GM18951 (cell line): ENCODE measurements around the gene E2F7.

Experiments
- POLR2A ChIP-seq: IDR thresholded peaks from 4 replicates; pipeline ENCODE4 v1.6.1; 2011; ENCODE audit warnings: mild to moderate bottlenecking; ENCODE audit not compliant: insufficient read length, insufficient read depth; ENCODE audit errors: extremely low read depth
- in situ Hi-C: fragments of 300-500 bp; cut with MboI; formaldehyde crosslinking; loops from one replicate; pipeline ENCODE4 v1.12.0; 2022; ENCODE audit warnings: low sequenced_read_pairs, mixed read lengths, inconsistent platforms; ENCODE audit not compliant: unreplicated experiment

E2F7 gene

DNA sequence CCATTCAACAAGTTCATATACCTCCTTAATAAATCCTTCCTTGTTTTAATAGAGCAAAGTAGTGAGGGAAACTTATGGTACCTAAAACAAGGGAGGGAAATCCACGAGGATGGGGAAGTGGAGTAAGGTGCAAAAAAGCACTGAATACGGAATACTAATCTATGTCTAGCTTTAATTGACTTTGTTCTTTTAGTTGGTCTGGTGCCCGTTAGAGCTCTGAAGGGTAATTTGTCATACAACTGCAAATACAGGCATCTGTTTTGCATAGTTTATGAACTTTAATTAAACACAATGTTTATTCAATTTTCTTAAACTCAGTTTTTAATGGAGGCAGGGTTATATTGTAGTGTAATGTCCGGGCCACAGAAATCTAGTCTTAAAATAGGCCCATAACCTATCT lies 67.0 kb downstream of the E2F7 start:
- in situ Hi-C loops = no loop called here
- no peak for TF ChIP-seq POLR2A

- in situ Hi-C loops = no loop called here
- no peak for TF ChIP-seq POLR2A
These were observed 68.2 kb downstream of the E2F7 start for GRCh38 chr12:76997011-76997780.

GRCh38 chr12:76990716-76991115 lies 74.7 kb downstream of the E2F7 start:
- in situ Hi-C loops = no loop called here
- TF ChIP-seq POLR2A = no peak

- in situ Hi-C loops = no loop called here
- no peak for TF ChIP-seq POLR2A
These were observed 80.8 kb downstream of the E2F7 start for GRCh38 chr12:76984566-76984965.

DNA sequence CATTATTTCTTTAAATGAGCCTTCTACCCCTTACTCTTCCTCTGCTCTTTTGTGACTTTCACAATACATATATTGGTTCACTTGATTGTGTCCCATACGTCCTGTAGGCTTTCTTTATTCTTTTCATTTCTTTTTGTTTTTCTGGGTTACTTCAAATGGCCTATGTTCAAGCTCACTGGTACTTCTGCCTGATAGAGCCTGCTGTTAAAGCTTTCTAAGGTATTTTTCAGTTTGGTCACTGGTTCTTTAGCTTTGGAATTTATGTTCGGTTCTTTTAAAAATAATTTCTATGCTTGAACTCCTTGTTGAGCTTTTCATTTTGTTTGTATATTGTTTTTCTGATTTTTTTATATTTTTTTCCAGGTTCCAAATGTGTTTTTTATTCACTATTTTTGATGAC lies 81.9 kb downstream of the E2F7 start:
- in situ Hi-C loops = no loop called here
- no peak for TF ChIP-seq POLR2A

DNA sequence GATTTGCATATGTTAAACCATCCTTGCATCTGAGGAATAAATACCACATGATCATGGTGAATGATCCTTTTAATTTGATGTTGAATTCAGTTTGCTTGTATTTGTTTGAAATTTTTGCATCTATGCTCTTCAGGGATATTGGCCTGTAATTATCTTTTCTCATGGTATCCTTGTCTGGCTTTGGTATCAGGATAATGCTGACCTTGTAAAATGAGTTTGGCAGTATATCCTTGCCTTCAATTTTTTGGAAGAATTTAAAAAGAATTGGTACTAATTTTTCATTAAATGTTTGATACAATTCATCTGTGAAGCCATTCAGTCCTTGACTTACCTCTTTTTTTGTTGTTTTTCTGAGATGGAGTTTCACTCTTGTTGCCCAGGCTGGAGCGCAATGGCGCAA lies 85.2 kb downstream of the E2F7 start:
- in situ Hi-C loops = no loop called here
- TF ChIP-seq POLR2A = no peak

DNA sequence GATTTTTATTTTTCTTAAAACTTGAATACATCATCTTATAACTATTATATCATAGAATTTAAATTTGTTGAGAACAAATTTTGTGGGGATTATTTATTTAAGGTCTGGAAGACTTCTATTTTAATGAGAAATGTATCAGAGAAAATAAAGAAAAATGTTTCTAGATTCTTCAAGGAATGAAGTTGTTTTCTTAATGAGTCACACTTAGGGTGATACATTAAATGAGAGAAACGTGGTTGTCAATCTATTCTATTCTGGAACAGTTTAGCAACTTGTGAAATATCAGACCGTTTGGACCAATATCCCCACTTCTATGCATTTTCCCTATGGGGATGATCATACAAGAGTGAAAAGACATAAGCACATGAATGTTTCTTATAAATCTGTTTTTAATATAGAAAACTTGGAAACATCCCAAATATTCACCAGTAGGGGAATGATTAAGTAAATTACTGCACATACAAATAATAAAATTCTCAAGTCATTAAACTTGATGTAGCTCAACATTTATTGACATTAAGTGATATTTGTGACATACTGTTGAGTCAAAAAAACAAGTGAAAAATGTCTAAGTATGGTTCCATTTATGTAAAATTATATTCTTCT lies 88.5 kb downstream of the E2F7 start:
- in situ Hi-C loops = no loop called here
- no peak for TF ChIP-seq POLR2A
